Erythroblast (primary cell): ENCODE measurements around the gene STRBP.

Experiments used
- GATA1 ChIP-seq: IDR thresholded peaks from 2 replicates; pipeline ENCODE4 v1.6.1; 2011; ENCODE audit warnings: low read depth, mild to moderate bottlenecking, control low read depth, low read length, moderate library complexity
- POLR2A ChIP-seq: IDR thresholded peaks from 2 replicates; pipeline ENCODE4 v1.6.1; 2011; ENCODE audit warnings: mild to moderate bottlenecking, low read length

- TF ChIP-seq POLR2A = no peak
- TF ChIP-seq GATA1 = no peak
Observed at GRCh38 chr9:123169926-123170325, 98.5 kb downstream of the STRBP start.
